ENCODE data around the gene PGM1. TPM values are rescaled to one million over a fixed set of nuclear protein-coding genes. Genes with fewer than 3 reads are reported as not detected.
A peak's percentile ranks its signal among the peaks of the same experiment; 100 is the strongest.

Gene PGM1
- total and polyA plus RNA-seq, 2 donors (not counting 3 experiments of a cell fraction or from before 2014, with no cell fraction given) = 9.3 to 21.0 TPM

- Histone ChIP-seq H3K9ac (replicated peaks; ENCODE audit: extremely low read depth, insufficient read depth, low read length) (peak overlapping the region; percentile 77), H3K9me1 (replicated peaks; ENCODE audit: control insufficient read depth, extremely low read depth, insufficient read depth, low read length) (no peaks in the 10 kb centered on the region), H3K4me2 (ENCODE audit: insufficient read depth, low read length) (peak overlapping the region; percentile 81), H3K4me1 (ENCODE audit: control insufficient read depth, extremely low read depth, insufficient read depth, low read length) (no peaks in the 10 kb centered on the region), H3K9me3 (replicated peaks; ENCODE audit: control insufficient read depth, insufficient read depth, low read length) (no peaks in the 10 kb centered on the region), H3K27ac (ENCODE audit: insufficient read depth, low read depth, low read length) (no peak overlapping the region), H2AFZ (ENCODE audit: low read depth, low read length) (peak overlapping the region; percentile 100), H3K79me2 (ENCODE audit: control insufficient read depth, insufficient read depth, low read length) (no peaks in the 10 kb centered on the region), H3K36me3 (ENCODE audit: control insufficient read depth in 2 of 2, extremely low read depth in 1 of 2, insufficient read depth in 2 of 2, low read length in 2 of 2) (no peaks in the 10 kb centered on the region), H4K20me1 (replicated peaks; ENCODE audit: control insufficient read depth, extremely low read depth, insufficient read depth, low read length) (no peaks in the 10 kb centered on the region), H3K4me3 (replicated peaks in 1 of 3; ENCODE audit: insufficient read depth in 1 of 3, low read depth in 1 of 3, low read length in 3 of 3) (peak overlapping the region; percentile 53 to 87 (median 71)), H3K27me3 (ENCODE audit: control insufficient read depth in 2 of 2, insufficient read depth in 2 of 2, low read length in 2 of 2) (no peaks in the 10 kb centered on the region)
- POLR2A ChIA-PET = no interaction called here
- CTCF ChIA-PET = interaction anchor here (0.6 to 1.4 kb wide), 4 partner anchors 17 to 1428 kb away, joined by 3 to 5 read pairs (median 4); no protein-coding TSS in a partner anchor
- dilution Hi-C loops (cut with MboI; ENCODE audit: extremely low pct_ligation_motif_present, low sequenced_read_pairs) = no loop called here
- DNase-seq (ENCODE audit: low read depth, low spot score) = no peak
- intact Hi-C loops (cut with micrococcal nuclease) = no loop called here
- no peak for FAIRE-seq
- no TSS peak for BruUV-seq (replicated peaks)
- TF ChIP-seq POLR2A (IDR thresholded peaks at IDR 0.05; ENCODE audit: low read depth, low read length) = no peak
- TF ChIP-seq FOS (IDR thresholded peaks at IDR 0.05; ENCODE audit: borderline replicate concordance, insufficient read depth, low read length) = no peak
- no peak for TF ChIP-seq POLR2AphosphoS5 (IDR thresholded peaks at IDR 0.05; ENCODE audit: insufficient read depth, low read depth, low read length)
- TF ChIP-seq, protein P1, sequence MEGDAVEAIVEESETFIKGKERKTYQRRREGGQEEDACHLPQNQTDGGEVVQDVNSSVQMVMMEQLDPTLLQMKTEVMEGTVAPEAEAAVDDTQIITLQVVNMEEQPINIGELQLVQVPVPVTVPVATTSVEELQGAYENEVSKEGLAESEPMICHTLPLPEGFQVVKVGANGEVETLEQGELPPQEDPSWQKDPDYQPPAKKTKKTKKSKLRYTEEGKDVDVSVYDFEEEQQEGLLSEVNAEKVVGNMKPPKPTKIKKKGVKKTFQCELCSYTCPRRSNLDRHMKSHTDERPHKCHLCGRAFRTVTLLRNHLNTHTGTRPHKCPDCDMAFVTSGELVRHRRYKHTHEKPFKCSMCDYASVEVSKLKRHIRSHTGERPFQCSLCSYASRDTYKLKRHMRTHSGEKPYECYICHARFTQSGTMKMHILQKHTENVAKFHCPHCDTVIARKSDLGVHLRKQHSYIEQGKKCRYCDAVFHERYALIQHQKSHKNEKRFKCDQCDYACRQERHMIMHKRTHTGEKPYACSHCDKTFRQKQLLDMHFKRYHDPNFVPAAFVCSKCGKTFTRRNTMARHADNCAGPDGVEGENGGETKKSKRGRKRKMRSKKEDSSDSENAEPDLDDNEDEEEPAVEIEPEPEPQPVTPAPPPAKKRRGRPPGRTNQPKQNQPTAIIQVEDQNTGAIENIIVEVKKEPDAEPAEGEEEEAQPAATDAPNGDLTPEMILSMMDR (IDR thresholded peaks at IDR 0.05; ENCODE audit: extremely low read depth in 1 of 2, insufficient read depth in 1 of 2, low read depth in 1 of 2, low read length in 2 of 2) = no peak
- TF ChIP-seq EZH2 (IDR thresholded peaks at IDR 0.05; ENCODE audit: borderline replicate concordance, low read depth, low read length, severe bottlenecking) = no peak
- TF ChIP-seq MAX (IDR thresholded peaks at IDR 0.05; ENCODE audit: insufficient read depth, insufficient read length) = no peak
- no peak for TF ChIP-seq MYC (IDR thresholded peaks at IDR 0.05; ENCODE audit: low read depth, low read length)
Measured at GRCh38 chr1:63592536-63593302, 492 bp upstream of the PGM1 start.

Measured in endothelial cell of umbilical vein (primary cell).